ENCODE results near the gene NECAB2.

The NECAB2 gene

DNA sequence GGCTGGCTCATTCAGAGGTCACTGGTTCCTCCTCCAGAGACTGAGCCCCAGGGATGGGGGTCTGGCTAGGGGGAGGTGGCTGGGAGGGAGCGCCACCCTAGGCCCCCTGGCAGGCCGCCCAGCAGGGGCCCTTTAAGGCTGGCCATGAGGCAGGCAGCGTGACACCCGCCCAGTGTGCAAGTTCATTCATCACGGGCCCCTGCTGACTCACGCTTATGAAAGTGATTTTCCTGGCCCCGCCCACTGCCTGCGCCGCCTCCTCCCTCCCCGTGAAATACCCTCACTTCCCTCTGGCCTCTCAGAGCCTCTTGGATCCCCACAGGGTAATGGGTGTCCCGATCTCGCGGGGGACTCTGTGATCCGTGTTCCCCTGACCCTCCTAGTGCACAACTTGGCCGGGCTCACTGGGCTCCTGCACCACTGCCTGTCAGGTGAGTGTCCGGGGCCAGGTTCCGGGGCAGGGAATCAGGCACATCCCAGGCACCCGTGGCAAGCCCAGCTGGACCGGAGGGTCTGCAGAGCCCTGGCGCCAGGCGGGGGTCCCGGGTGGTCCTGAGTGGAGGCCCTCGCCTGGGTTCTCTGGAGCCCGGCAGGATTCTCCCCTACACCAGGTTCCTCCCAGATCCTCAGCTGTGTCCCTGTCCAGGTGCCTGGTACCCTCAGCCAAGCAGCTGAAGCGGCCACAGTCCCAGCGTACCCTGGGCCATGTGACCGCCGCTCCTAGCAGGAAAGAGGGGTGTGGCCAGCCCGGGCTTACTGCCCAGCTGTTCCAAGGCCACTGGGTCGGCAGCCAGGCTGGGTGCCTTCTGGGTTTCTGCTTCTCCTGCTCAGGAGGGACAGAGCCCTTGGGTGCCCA, 14.9 kb upstream of the NECAB2 start, which contains the start of gene OSGIN1:
OSGIN1 (plus strand) TSS at position 301 of the 856 bp plus-strand sequence. CDS start 4,432 bp downstream, outside the sequence.
- DNase-seq, result no peak

DNA sequence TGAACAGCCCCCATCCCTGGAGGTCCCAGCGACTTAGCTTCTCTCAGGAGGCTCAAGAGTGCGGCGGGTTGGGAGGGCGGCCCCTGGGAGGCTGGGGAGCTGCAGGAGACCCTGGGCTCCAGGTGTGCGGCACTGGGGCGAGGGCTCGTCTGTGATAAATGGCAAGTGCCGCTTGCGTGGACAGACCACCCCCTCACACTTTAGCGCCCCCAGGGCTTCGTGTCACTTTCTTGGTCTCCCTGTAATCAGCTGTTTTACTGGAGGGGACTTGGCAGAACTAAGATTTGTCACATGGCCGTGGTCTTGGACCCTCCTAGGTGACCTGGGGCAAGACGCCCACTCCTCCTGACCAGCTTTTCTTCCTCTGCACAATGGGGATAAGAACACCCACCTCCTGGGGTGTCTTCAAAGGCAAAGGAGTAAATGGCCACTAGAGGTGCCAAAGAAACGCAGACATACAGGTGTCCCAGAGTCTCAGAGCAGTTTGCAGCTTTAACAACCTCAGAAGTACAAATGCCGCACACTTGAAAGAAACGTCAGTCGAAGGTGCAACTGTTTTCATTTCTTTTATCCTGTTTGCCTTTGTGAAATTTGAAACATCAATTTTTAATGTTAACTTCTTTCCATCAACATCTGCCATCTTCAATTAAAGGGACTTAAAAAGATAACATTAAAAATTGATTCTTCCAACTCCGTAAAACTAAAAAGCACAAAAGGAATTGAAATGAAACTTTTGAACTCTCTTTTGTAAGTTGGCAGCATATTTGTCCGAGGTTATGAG, 14.1 kb upstream of the NECAB2 start:
- DNase-seq, result no peak

DNA sequence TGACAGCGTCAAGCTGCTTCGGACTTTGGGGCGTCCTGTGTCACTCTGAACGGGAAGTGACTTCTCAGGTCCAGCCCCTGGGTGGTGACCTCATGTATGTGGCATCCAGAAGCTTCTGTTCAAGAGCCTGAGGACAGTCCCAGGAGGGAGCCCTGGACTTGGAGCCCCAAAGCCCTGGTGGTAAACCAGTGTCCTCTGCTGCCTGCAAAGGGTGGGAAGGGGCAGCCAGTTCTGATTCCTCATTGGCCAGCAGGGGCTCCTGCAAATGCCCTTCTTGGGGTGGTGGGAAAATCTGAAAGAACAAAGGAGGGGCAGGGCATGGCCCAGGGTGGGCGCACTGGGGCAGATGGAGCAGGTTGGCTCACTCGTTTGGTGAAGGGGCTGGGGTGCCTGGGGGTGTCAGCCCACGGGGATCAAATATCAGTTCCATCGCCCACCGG, 13.4 kb upstream of the NECAB2 start:
- no peak for DNase-seq

DNA sequence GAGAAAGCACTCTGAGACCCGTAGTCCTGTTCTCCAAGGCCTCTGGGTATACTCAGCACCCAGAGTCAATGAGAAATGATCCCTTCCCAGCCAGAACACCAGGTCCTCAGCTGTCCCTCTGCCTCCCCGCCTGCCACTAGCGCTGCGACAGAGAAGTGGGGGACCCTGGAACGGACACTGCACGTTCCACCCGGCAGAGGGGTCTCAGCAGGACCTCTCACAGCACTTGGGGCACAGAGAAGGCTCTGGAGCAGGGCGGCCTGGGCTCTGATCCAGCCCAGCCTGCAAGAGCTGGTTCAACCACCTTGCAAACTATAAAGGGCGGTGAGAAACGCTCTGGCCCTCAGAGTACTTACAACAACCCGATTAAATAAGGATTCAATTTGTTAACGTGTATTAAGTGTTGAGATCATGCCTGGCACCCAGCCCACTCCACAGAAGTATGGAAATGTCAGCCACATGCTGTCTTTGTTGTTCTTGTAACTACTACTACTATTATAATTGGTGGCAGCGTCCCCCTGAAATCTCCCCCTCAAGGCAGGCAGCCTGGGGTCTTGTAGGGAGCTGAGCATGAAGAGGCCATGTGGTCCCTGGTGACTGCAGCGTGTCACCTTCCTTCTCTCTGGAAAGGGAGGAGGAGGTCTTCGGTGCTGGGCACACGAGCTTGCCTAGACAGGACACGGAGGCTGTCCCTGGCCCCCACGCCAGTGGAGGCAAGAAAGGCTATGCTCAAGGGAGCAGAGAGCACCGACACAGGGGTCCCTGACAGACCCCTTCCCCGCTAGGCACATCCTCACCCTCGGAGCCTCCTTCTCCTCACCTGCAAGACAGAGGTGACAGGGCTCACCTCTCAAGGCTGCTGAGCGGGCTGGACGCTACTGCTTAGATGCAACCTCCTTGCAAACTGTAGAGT, 12.6 kb upstream of the NECAB2 start:
- no peak for DNase-seq

DNA sequence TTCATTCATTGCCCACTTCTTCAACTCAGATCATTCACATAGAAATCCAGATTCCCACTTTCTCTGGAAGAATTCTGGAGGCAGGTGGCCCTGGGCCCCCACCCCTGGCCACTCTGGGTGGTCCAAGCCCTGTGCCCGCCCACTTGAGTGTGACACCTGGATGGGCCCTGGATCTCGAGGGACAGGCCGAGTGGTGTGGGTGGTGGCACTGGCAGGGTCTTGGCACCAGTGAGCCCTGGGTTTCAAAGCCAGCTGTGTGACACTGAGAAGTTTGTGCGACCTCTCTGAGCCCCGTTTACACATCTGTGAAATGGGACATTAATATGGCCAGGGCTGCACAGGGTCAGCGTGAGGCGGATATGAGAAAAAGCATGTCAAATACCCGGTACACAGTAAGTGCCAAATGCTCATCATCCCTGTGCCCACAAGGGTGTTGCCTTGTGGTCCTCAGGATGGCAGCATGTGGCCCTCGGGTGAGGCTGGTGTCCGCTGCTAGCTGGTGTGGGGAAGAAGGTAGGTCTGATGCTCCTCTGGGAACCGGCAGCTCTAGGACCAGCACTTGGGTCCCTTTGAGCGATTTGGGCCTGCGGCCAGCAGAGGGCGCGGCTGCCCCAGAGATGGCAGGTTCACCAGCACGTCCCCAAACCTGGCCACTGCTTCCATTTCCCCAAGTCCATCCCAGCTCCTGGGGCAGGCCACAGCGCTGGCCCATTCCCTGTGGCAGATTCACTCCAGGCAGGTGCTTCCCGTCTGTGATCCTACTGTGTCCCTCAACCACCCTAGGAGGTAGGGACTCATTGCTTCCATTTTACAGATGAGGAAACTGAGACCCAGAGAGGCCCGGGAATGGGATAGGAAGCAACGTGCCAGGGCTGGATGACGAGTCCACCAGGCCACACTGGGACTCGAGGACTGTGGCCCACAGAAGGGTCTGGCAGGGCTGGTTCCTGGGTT, 11.4 kb upstream of the NECAB2 start:
- no peak for DNase-seq

DNA sequence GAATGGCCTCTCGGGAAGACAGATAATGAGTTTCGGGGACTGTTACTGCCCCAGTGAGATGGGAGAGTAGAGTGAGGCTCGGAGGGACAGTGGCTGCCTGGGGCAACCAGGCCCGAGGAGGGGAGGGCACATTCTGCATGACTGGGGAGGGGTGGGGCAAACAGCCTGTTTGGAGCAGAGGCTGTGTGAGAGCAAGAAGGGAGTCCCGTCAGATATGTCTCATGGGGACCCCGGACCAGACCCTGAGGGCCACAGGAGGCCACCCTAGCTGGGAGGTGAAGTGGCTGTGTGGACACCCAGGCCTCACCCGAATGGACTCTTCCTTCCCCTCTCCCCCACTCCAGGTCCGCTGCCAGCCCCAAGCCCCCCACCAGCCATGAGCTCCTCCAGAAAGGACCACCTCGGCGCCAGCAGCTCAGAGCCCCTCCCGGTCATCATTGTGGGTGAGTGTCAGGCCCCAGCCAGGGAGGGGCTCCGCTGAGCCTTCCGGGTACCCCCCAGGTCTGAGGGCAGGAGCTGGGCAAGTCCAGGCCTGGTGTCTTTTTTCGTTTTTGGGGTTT, 10.7 kb upstream of the NECAB2 start:
- no peak for DNase-seq

DNA sequence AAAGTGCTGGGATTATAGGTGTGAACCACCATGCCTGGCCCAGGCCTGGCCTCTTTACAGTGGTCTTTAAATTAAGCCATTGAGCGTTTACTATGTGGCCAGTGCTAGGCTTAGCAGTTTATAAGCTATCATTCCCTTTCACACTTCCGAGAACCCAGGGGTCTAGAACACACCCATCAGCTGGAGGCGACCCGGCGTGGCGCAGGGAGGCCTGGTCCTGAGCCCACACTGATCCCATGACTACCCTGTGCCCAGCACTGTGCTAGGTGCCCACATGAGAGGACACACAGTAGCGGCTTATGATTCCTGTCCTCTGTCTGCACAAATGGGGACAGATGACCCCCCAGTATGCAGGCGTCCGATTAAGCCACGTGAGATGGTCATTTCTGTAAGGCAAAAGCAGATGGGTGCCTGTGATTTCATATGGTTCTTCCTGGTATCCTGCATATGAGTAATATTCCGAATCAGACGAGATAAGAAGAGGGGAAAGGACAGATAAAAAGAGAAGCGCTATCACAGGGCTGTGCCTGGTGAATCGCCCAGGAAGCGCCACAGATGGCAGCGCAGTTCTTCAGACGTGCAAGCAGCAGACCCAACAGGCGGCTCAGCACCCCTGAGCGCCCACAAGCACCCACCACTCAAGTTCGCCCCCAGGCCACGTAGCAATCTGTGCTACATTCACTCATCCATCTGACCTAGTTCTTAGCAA, 9.8 kb upstream of the NECAB2 start:
- DNase-seq, result no peak

DNA sequence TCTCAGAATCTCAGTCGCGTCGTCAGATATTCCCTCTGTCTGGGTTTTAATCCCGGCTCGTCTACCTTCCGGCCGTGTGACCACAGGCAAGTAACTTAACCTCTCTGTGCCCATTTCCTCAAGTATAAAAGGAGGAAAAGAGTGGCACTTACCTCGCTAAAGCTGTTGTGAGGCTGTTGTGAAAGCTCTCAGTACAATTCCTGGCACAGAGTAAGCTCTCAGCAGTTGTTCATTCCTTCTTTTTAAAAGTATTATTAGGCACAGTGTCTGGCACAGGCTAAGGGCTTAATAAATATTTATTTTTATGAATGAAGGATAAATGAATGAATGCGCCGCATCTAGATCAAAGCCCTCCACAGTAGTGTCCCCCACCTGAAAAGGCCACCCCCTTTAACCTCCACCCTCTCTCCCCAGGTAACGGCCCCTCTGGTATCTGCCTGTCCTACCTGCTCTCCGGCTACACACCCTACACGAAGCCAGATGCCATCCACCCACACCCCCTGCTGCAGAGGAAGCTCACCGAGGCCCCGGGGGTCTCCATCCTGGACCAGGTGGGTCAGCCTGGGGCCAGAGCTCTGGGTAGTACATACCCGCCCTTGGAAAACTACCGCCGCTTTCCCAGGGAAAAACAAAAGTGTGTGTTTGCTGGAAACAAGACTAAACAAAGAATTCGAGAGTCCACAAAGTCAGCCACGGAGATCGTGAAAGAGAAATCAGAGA, 9.0 kb upstream of the NECAB2 start:
- DNase-seq, result no peak

DNA sequence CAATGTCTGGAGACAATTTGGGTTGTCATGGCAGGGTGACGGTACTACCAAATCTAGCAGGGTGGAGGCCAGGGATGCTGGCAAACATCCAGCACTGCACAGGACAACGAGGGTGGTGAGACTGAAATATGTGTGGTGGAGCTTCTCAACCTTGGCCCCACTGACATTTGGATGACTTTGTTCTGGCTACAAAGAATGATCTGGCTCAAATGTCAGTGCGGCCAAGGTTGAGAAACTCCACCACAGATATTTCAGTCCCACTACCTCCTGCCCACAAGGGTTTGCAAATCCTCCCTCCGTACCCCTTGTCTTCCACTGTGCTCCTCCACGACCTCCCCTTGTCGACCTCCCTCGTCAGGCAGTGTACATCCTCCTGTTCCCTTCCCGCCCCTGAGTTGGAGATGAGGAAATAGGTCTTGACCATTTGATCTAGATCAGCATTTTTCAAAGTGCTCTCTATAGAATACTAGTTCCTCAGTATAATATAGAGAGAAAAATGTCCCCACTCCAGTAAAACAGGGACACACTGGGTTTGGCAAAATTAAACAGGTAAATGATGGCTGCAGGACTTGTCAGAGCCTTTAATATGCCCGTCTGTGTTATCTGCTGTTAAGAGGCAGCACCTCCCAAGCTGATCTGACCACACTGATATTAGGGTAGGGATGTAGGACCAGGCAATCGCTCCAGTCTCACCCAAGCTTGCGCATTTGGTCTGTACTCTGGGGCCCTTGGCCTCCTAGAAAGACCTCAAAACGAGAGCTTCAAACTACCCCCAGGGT, 8.2 kb upstream of the NECAB2 start:
- DNase-seq, result no peak

DNA sequence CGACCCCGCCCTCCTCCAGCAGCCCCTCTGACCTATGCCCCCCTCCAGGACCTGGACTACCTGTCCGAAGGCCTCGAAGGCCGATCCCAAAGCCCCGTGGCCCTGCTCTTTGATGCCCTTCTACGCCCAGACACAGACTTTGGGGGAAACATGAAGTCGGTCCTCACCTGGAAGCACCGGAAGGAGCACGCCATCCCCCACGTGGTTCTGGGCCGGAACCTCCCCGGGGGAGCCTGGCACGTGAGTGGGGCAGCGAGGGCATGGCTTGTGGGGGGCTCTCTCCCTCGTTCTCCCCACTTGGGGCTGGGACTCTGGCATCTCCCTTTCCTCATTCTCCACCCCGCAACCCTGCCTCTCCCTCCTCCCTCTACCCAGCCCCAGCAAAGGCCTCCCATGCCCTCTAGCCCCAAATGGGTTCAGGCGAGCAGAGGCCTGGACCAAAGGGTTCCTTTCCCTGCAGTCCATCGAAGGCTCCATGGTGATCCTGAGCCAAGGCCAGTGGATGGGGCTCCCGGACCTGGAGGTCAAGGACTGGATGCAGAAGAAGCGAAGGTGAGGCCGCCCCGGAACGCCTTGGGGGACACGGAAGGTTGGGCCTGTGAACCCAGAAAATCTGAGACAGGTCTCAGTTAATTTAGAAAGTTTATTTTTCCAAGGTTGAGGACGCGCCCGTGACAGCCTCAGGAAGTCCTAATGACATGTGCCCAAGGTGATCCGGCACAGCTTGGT, 7.4 kb upstream of the NECAB2 start:
- DNase-seq, result no peak

DNA sequence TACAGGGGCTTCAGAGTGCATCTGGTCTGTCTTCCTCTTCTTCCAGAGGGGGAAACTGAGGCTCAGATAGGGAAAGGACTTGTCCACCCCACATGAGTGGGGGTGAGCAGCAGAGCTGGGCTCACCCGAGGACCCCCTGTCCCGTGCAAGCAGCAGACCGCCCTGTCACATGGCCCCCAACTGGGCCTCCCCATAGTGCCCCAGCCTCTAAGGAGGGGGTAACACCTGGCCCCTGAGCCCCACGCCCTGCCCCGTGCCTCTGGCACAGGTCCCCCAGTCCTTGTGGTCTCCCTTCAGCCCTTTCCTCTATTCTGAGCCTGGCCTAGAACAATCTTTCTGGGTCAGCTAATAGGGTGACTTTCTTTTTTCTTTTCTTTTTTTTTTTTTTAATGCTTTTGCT, 6.5 kb upstream of the NECAB2 start:
- no peak for DNase-seq

DNA sequence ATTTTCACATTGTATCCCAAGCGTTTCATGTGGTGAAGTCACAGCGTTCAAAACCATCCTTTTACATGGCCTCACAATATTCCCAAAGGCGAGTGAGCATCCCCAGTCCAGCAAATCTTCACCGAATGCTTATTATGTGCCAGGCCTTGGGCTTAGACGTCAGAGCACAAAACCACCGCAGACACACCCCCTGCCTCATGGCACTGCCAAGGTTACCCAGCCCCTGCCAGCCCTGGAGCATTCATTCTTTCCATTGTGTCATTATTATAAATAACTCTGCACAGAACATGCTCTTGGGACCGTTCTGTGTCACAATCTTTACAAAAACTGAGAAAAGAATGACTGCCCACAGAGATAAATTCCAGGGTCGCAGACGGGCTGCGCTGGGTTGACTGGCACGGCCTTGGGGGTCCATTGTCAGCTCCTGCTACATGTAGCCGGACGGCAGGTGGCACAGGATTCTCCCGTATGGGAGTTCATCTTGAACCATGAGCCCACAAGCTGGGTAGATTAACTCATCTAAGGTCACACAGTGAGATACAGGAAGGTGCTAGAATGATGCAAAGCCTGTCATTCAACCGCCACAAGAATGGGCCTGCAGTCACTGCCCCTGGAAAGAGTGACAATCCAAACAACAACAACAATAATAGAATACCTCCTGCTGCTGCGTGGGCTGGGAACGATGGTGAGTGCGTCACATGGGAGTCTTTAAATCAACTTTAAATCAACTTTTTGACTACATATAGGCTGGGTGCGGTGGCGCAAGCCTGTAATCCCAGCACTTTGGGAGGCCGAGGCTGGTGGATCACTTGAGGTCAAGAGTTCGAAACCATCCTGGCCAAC, 4.5 kb upstream of the NECAB2 start:
- no peak for DNase-seq

DNA sequence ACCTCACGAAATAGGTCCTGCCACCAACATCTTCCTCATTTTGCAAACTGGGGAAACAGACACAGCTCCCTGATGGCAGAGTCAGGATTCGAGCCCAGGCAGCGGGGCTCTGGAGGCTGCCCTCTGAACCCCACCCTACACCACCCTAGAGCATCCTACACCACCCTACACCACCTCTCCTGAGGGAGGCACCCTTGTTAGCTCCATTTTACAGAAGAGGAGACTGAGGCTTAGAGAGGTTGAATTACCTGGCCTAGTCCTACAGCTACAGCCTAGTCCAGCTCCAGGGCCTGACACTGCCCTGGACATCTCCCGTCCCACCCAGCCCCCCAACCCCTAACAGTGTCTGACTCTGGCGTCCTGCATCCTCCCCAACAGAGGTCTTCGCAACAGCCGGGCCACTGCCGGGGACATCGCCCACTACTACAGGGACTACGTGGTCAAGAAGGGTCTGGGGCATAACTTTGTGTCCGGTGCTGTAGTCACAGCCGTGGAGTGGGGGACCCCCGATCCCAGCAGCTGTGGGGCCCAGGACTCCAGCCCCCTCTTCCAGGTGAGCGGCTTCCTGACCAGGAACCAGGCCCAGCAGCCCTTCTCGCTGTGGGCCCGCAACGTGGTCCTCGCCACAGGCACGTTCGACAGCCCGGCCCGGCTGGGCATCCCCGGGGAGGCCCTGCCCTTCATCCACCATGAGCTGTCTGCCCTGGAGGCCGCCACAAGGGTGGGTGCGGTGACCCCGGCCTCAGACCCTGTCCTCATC, 3.2 kb upstream of the NECAB2 start:
- DNase-seq, result no peak

DNA sequence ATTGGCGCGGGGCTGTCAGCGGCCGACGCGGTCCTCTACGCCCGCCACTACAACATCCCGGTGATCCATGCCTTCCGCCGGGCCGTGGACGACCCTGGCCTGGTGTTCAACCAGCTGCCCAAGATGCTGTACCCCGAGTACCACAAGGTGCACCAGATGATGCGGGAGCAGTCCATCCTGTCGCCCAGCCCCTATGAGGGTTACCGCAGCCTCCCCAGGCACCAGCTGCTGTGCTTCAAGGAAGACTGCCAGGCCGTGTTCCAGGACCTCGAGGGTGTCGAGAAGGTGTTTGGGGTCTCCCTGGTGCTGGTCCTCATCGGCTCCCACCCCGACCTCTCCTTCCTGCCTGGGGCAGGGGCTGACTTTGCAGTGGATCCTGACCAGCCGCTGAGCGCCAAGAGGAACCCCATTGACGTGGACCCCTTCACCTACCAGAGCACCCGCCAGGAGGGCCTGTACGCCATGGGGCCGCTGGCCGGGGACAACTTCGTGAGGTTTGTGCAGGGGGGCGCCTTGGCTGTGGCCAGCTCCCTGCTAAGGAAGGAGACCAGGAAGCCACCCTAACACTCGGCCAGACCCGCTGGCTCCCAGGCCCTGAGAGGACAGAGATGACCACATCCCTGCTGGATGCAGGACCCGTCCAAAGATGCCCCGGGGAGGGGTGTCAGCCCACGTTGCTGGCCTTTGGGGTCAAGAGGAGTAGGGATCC, 2.4 kb upstream of the NECAB2 start:
- no peak for DNase-seq

DNA sequence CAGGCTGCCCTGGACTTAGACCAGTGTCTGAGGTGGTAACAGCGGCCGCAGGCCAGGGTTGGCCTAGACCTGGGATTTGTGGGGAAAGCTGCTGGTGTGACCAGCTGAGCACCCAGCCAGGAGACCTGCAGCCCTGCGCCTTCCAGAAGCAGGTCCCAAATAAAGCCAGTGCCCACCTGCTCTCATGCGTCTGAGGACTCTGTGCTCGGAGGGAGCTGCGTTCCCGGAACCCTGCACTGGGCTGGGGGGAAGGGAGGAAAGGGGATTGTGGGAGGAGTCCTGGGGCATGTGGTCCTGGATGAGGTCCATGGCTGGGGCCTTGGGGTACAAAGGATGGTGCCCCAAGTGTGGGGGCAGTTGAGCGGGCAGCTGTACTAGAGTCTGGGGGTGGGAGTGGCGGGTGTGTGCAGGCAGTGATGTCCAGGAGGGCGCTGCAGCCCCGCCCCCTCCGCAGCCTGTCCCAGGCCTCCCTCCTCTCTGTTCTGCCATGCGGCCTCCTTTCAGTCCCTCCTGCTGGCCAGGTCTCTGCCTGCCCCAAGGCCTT, 1.8 kb upstream of the NECAB2 start:
- no peak for DNase-seq

DNA sequence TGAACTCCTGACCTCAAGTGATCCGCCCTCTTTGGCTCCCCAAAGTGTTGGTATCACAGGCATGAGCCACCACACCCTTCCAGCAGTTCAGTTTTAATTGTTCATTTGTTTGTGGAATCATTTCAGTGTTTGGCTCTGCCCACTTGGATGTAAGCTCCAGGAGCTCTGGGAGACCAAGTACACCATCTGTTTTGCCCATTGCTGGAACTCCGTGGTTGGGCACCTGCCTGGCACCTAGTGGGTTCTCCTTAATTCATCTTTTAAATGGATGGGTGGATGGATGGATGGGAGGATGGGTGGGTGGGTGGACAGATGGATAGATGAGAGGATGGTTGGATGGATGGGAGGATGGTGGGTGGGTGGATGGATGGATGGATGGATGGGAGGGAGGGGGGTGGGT, 953 bp upstream of the NECAB2 start:
- no peak for DNase-seq
